ENCODE data around the gene PRKG1. TPM values are rescaled to one million over a fixed set of nuclear protein-coding genes. Genes with fewer than 3 reads are reported as not detected.

The PRKG1 gene
- total RNA-seq, 1 experiment from 2014 or later: 10.4 TPM

DNA sequence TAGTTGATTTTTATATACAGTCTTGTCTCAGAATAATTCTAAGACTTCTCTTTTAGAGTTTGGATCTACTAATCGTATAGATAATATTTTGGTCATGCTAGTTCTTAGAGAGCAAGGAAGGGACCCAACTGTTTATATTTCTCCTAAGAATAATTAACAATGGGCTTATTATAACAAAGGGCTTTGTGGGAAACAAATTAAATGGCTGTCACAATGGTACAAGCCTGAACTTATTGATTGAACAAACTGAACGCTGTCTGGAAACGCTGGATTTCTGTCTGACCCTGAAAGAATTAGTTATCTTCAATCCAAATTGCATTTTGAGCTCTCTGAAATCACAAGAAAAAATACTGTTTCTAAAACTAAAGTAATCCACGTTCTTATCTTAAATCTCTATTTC is 568.3 kb downstream of the PRKG1 start:
- Histone ChIP-seq H2AFZ (ENCODE audit: low read length) (no peak overlapping the region), H3K18ac (ENCODE audit: insufficient read length, low read depth, low read length) (no peak overlapping the region), H3K23me2 (ENCODE audit: insufficient read length, low read depth, low read length, poor library complexity, severe bottlenecking) (no peaks in the 10 kb centered on the region), H2BK5ac (ENCODE audit: insufficient read length, low read length) (no peak overlapping the region), H3K4ac (ENCODE audit: low read depth, low read length) (no peak overlapping the region), H4K8ac (replicated peaks; ENCODE audit: insufficient read length, low read depth, low read length) (no peak overlapping the region), H4K20me1 (ENCODE audit: control insufficient read depth, insufficient read depth, insufficient read length) (no peaks in the 10 kb centered on the region), H3K14ac (ENCODE audit: insufficient read depth, low read length) (no peak overlapping the region), H3K27me3 (ENCODE audit: insufficient read depth, low read length) (no peaks in the 10 kb centered on the region), H4K5ac (ENCODE audit: insufficient read length, low read depth, low read length) (no peak overlapping the region), H3K4me2 (ENCODE audit: insufficient read depth, insufficient read length, low read length) (no peak overlapping the region), H3K9me3 (ENCODE audit: control insufficient read depth, low read depth, low read length) (no peaks in the 10 kb centered on the region), H2BK12ac (ENCODE audit: insufficient read length, low read depth, low read length) (no peak overlapping the region), H2AK5ac (ENCODE audit: insufficient read length, low read length) (no peak overlapping the region), H2BK15ac (ENCODE audit: low read depth, low read length) (no peak overlapping the region), H3T11ph (ENCODE audit: low read length) (no peak overlapping the region), H2BK120ac (ENCODE audit: low read depth, low read length, poor library complexity, severe bottlenecking) (no peak overlapping the region), H3K79me2 (ENCODE audit: insufficient read depth, low read length) (no peaks in the 10 kb centered on the region), H3K23ac (ENCODE audit: insufficient read length, low read depth, low read length) (no peak overlapping the region), H3K4me1 (ENCODE audit: insufficient read depth, low read length) (no peaks in the 10 kb centered on the region), H3K9ac (ENCODE audit: extremely low read depth, insufficient read length, low read length) (no peak overlapping the region), H2BK20ac (ENCODE audit: low read depth, low read length, poor library complexity, severe bottlenecking) (no peak overlapping the region), H4K91ac (ENCODE audit: insufficient read length, low read depth, low read length) (no peak overlapping the region), H3K79me1 (ENCODE audit: insufficient read depth, low read depth, low read length, poor library complexity, severe bottlenecking) (no peaks in the 10 kb centered on the region), H3K27ac (ENCODE audit: insufficient read length, low read depth, low read length) (no peak overlapping the region), H3K56ac (ENCODE audit: insufficient read length, low read depth, low read length) (no peak overlapping the region)
- no peak for DNase-seq
- Mint-ChIP-seq H3K27ac (no peak overlapping the region), H3K36me3 (ENCODE audit: insufficient read depth in 1 of 3, low read depth in 3 of 3) (no peaks in the 10 kb centered on the region), H3K9me3 (no peaks in the 10 kb centered on the region), H3K27me3 (ENCODE audit: low read depth) (no peaks in the 10 kb centered on the region), H3K4me1 (peaks cover 0 to 5% of the 10 kb centered on the region in 2 experiments; a peak in 2 of 4 replicates), H3K4me3 (no peak overlapping the region)
- TF ChIP-seq, protein P1, sequence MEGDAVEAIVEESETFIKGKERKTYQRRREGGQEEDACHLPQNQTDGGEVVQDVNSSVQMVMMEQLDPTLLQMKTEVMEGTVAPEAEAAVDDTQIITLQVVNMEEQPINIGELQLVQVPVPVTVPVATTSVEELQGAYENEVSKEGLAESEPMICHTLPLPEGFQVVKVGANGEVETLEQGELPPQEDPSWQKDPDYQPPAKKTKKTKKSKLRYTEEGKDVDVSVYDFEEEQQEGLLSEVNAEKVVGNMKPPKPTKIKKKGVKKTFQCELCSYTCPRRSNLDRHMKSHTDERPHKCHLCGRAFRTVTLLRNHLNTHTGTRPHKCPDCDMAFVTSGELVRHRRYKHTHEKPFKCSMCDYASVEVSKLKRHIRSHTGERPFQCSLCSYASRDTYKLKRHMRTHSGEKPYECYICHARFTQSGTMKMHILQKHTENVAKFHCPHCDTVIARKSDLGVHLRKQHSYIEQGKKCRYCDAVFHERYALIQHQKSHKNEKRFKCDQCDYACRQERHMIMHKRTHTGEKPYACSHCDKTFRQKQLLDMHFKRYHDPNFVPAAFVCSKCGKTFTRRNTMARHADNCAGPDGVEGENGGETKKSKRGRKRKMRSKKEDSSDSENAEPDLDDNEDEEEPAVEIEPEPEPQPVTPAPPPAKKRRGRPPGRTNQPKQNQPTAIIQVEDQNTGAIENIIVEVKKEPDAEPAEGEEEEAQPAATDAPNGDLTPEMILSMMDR (conservative IDR thresholded peaks at IDR 0.05): no peak
- WGBS (ENCODE audit: extremely low coverage, insufficient read length, low lambda C conversion rate): 100% methylated on average over 1 of the region's 4 CpGs

Measured in H9 (cell line).